Activated T-cell treated with anti-CD3 and anti-CD28 coated beads, Interleukin-2, amount 50 U/mL, for 24 hours (primary cell): Measurements from ENCODE around the gene PAPOLA.

Experiments used
- DNase-seq: peaks from one replicate; pipeline ENCODE4 v3.0.0-alpha.2; 2020
- H3K27ac Mint-ChIP-seq: 2 replicates; pipeline ENCODE4 v1.8.0; 2020; ENCODE audit warnings: mild to moderate bottlenecking, mixed read lengths
- H3K27me3 Mint-ChIP-seq: 2 replicates; pipeline ENCODE4 v1.8.0; 2020; ENCODE audit warnings: mixed read lengths
- H3K36me3 Mint-ChIP-seq: 2 replicates; pipeline ENCODE4 v1.8.0; 2020; ENCODE audit warnings: low read depth, mixed read lengths
- H3K4me1 Mint-ChIP-seq: 2 replicates; pipeline ENCODE4 v1.8.0; 2020; ENCODE audit warnings: low read depth, mixed read lengths
- H3K4me3 Mint-ChIP-seq: 2 replicates; pipeline ENCODE4 v1.8.0; 2020; ENCODE audit warnings: mild to moderate bottlenecking, moderate library complexity, mixed read lengths
- H3K9me3 Mint-ChIP-seq: 2 replicates; pipeline ENCODE4 v1.8.0; 2020; ENCODE audit warnings: mixed read lengths

PAPOLA gene

GRCh38 chr14:96567289-96567899, 65.2 kb downstream of the PAPOLA start:
- Mint-ChIP-seq H3K4me1 (peaks cover 2% of the 10 kb centered on the region), H3K36me3 (peaks cover 85% of the 10 kb centered on the region), H3K27me3 (no peaks in the 10 kb centered on the region), H3K9me3 (no peaks in the 10 kb centered on the region), H3K27ac (no peak overlapping the region), H3K4me3 (no peak overlapping the region)
- no peak for DNase-seq

- no peak overlapping the region for H3K27ac Mint-ChIP-seq
- no peaks in the 10 kb centered on the region for H3K9me3 Mint-ChIP-seq
- H3K4me1 Mint-ChIP-seq: peaks cover 2% of the 10 kb centered on the region
- H3K27me3 Mint-ChIP-seq: no peaks in the 10 kb centered on the region
- no peak for DNase-seq
- no peak overlapping the region for H3K4me3 Mint-ChIP-seq
- peaks cover 85% of the 10 kb centered on the region for H3K36me3 Mint-ChIP-seq
These were observed 66.4 kb downstream of the PAPOLA start for GRCh38 chr14:96568621-96569020.

GRCh38 chr14:96571311-96571710, 69.1 kb downstream of the PAPOLA start:
- no peak overlapping the region for H3K4me3 Mint-ChIP-seq
- H3K27me3 Mint-ChIP-seq: no peaks in the 10 kb centered on the region
- H3K27ac Mint-ChIP-seq: no peak overlapping the region
- peaks cover 65% of the 10 kb centered on the region for H3K36me3 Mint-ChIP-seq
- no peak for DNase-seq
- H3K9me3 Mint-ChIP-seq: no peaks in the 10 kb centered on the region
- H3K4me1 Mint-ChIP-seq: peaks cover 9% of the 10 kb centered on the region

GRCh38 chr14:96573473-96574100, 71.4 kb downstream of the PAPOLA start:
- Mint-ChIP-seq H3K27me3 (no peaks in the 10 kb centered on the region), H3K27ac (no peak overlapping the region), H3K36me3 (peaks cover 47% of the 10 kb centered on the region), H3K4me1 (peaks cover 10% of the 10 kb centered on the region), H3K9me3 (no peaks in the 10 kb centered on the region), H3K4me3 (no peak overlapping the region)
- no peak for DNase-seq

- no peak overlapping the region for H3K4me3 Mint-ChIP-seq
- no peaks in the 10 kb centered on the region for H3K9me3 Mint-ChIP-seq
- no peak for DNase-seq
- no peak overlapping the region for H3K27ac Mint-ChIP-seq
- no peaks in the 10 kb centered on the region for H3K27me3 Mint-ChIP-seq
- H3K36me3 Mint-ChIP-seq: peaks cover 41% of the 10 kb centered on the region
- peaks cover 10% of the 10 kb centered on the region for H3K4me1 Mint-ChIP-seq
These were observed 72.0 kb downstream of the PAPOLA start for GRCh38 chr14:96574171-96574632.

- peaks cover 34% of the 10 kb centered on the region for H3K36me3 Mint-ChIP-seq
- no peak overlapping the region for H3K27ac Mint-ChIP-seq
- no peak overlapping the region for H3K4me3 Mint-ChIP-seq
- no peak for DNase-seq
- H3K27me3 Mint-ChIP-seq: no peaks in the 10 kb centered on the region
- H3K4me1 Mint-ChIP-seq: peaks cover 10% of the 10 kb centered on the region
- H3K9me3 Mint-ChIP-seq: no peaks in the 10 kb centered on the region
These were observed 72.8 kb downstream of the PAPOLA start for GRCh38 chr14:96574633-96575632.

- Mint-ChIP-seq H3K27ac (no peak overlapping the region), H3K4me3 (no peak overlapping the region)
- no peak for DNase-seq
These were observed 74.2 kb downstream of the PAPOLA start for GRCh38 chr14:96576359-96576758.

GRCh38 chr14:96576937-96577336, 74.8 kb downstream of the PAPOLA start:
- peak overlapping the region; percentile 34 for H3K27ac Mint-ChIP-seq
- H3K4me1 Mint-ChIP-seq: peaks cover 10% of the 10 kb centered on the region
- DNase-seq: no peak
- no peak overlapping the region for H3K4me3 Mint-ChIP-seq
- no peaks in the 10 kb centered on the region for H3K9me3 Mint-ChIP-seq
- peaks cover 18% of the 10 kb centered on the region for H3K36me3 Mint-ChIP-seq
- H3K27me3 Mint-ChIP-seq: no peaks in the 10 kb centered on the region

More at GRCh38 chr14:96576359-96576758, 74.2 kb downstream of the PAPOLA start:
- Mint-ChIP-seq H3K9me3 (no peaks in the 10 kb centered on the region), H3K27me3 (no peaks in the 10 kb centered on the region), H3K4me1 (peaks cover 10% of the 10 kb centered on the region), H3K36me3 (peaks cover 24% of the 10 kb centered on the region)

- Mint-ChIP-seq H3K9me3 (no peaks in the 10 kb centered on the region), H3K4me3 (no peak overlapping the region), H3K36me3 (peaks cover 3% of the 10 kb centered on the region), H3K4me1 (peaks cover 10% of the 10 kb centered on the region), H3K27ac (no peak overlapping the region), H3K27me3 (peaks cover 3% of the 10 kb centered on the region)
- DNase-seq: no peak
These were observed 76.4 kb downstream of the PAPOLA start for GRCh38 chr14:96578619-96579018.

GRCh38 chr14:96579358-96579757, 77.2 kb downstream of the PAPOLA start:
- peaks cover 9% of the 10 kb centered on the region for H3K27me3 Mint-ChIP-seq
- H3K36me3 Mint-ChIP-seq: no peaks in the 10 kb centered on the region
- peaks cover 9% of the 10 kb centered on the region for H3K4me1 Mint-ChIP-seq
- no peak for DNase-seq
- H3K4me3 Mint-ChIP-seq: no peak overlapping the region
- H3K27ac Mint-ChIP-seq: no peak overlapping the region
- H3K9me3 Mint-ChIP-seq: no peaks in the 10 kb centered on the region

GRCh38 chr14:96579855-96580254, 77.7 kb downstream of the PAPOLA start:
- DNase-seq: no peak
- Mint-ChIP-seq H3K9me3 (no peaks in the 10 kb centered on the region), H3K36me3 (no peaks in the 10 kb centered on the region), H3K27me3 (peaks cover 11% of the 10 kb centered on the region), H3K4me1 (peaks cover 9% of the 10 kb centered on the region), H3K4me3 (no peak overlapping the region), H3K27ac (no peak overlapping the region)

GRCh38 chr14:96580566-96580965, 78.4 kb downstream of the PAPOLA start:
- H3K4me1 Mint-ChIP-seq: peaks cover 9% of the 10 kb centered on the region
- no peaks in the 10 kb centered on the region for H3K9me3 Mint-ChIP-seq

GRCh38 chr14:96581026-96581425, 78.8 kb downstream of the PAPOLA start:
- Mint-ChIP-seq H3K36me3 (no peaks in the 10 kb centered on the region), H3K27ac (no peak overlapping the region), H3K4me3 (no peak overlapping the region), H3K4me1 (peaks cover 6% of the 10 kb centered on the region), H3K9me3 (no peaks in the 10 kb centered on the region), H3K27me3 (peaks cover 14% of the 10 kb centered on the region)
- DNase-seq: no peak

More at GRCh38 chr14:96580566-96580965, 78.4 kb downstream of the PAPOLA start:
- H3K27me3 Mint-ChIP-seq: peaks cover 11% of the 10 kb centered on the region
- no peak for DNase-seq
- H3K4me3 Mint-ChIP-seq: no peak overlapping the region
- no peaks in the 10 kb centered on the region for H3K36me3 Mint-ChIP-seq
- no peak overlapping the region for H3K27ac Mint-ChIP-seq

GRCh38 chr14:96581902-96582301, 79.7 kb downstream of the PAPOLA start:
- Mint-ChIP-seq H3K4me3 (no peak overlapping the region), H3K9me3 (no peaks in the 10 kb centered on the region), H3K27ac (no peak overlapping the region), H3K27me3 (peaks cover 14% of the 10 kb centered on the region), H3K36me3 (no peaks in the 10 kb centered on the region), H3K4me1 (peaks cover under 1% of the 10 kb centered on the region)
- no peak for DNase-seq
